Measurements from ENCODE around the gene SPTLC3. TPM values are rescaled to one million over a fixed set of nuclear protein-coding genes. Genes with fewer than 3 reads are reported as not detected.
A peak's percentile ranks its signal among the peaks of the same experiment; 100 is the strongest.

SPTLC3 gene
- total and polyA plus RNA-seq, 2 of the 13 experiments (the other 11 are each of a cell fraction or from before 2014, with no cell fraction given): 20.5 to 95.6 TPM

GRCh38 chr20:12978613-12979495 is 29.9 kb upstream of the SPTLC3 start (continued):
- peak; percentile 89; the same call in 1 of the 2 replicates for TF ChIP-seq ZBTB37 (CRISPR knock-in tag; IDR thresholded peaks at IDR 0.05)
- TF ChIP-seq MAX (IDR thresholded peaks at IDR 0.05): peak; percentile 42; the same call in 1 of the 2 replicates
- peak; percentile 78; the same call in 1 of the 2 replicates for TF ChIP-seq SNAPC4 (CRISPR knock-in tag; IDR thresholded peaks at IDR 0.05)
- TF ChIP-seq TCF7 (IDR thresholded peaks at IDR 0.05; ENCODE audit: low read depth): peak; percentile 86
- TF ChIP-seq TBX2 (CRISPR knock-in tag; IDR thresholded peaks at IDR 0.05; ENCODE audit: borderline replicate concordance): peak; percentile 89
- TF ChIP-seq CCAR2 (optimal IDR thresholded peaks at IDR 0.05; ENCODE audit: low read depth, low read length): no peak
- TF ChIP-seq TFDP2 (CRISPR knock-in tag; IDR thresholded peaks at IDR 0.05): no peak
- 0 out of 2 replicates have a peak, but pooled peaks have one; percentile 43 for TF ChIP-seq WIZ (CRISPR knock-in tag; IDR thresholded peaks at IDR 0.05)
- no peak for TF ChIP-seq ZNF740 (CRISPR knock-in tag; IDR thresholded peaks at IDR 0.05)
- 0 out of 2 replicates have a peak, but pooled peaks have one; percentile 7 for TF ChIP-seq RBFOX2 (IDR thresholded peaks at IDR 0.05; ENCODE audit: low read depth, low read length)
- peak; percentile 32; the same call in 1 of the 2 replicates for TF ChIP-seq HNF4G (IDR thresholded peaks at IDR 0.05; ENCODE audit: borderline replicate concordance, low read depth, low read length)
- TF ChIP-seq HNF4G (CRISPR knock-in tag; IDR thresholded peaks at IDR 0.05; ENCODE audit: borderline replicate concordance, low read depth): no peak
- no peak for TF ChIP-seq LCORL (IDR thresholded peaks at IDR 0.05)
- TF ChIP-seq LCORL (CRISPR knock-in tag; IDR thresholded peaks at IDR 0.05): peak; percentile 79; the same call in 1 of the 2 replicates
- 0 out of 2 replicates have a peak, but pooled peaks have one; percentile 37 for TF ChIP-seq ZBTB25 (CRISPR knock-in tag; IDR thresholded peaks at IDR 0.05)
- TF ChIP-seq ZFY (CRISPR knock-in tag; IDR thresholded peaks at IDR 0.05): peak; percentile 28; the same call in 1 of the 2 replicates
- no peak for TF ChIP-seq ZFX (CRISPR knock-in tag; IDR thresholded peaks at IDR 0.05; ENCODE audit: low read depth)
